GM12872 (cell line): ENCODE data around the gene ATP6V0A4.

Experiments
- CTCF ChIP-seq: IDR thresholded peaks from 3 replicates; pipeline ENCODE4 v1.5.1; 2011; ENCODE audit warnings: low read depth, mild to moderate bottlenecking, low read length, moderate library complexity; ENCODE audit not compliant: insufficient read depth

ATP6V0A4 gene

GRCh38 chr7:138821912-138822311, 23.9 kb upstream of the ATP6V0A4 start:
- TF ChIP-seq CTCF, result no peak

- TF ChIP-seq CTCF, result no peak
These were observed 21.6 kb upstream of the ATP6V0A4 start for GRCh38 chr7:138819625-138820024.

GRCh38 chr7:138816650-138817049, 18.7 kb upstream of the ATP6V0A4 start:
- TF ChIP-seq CTCF, result no peak

GRCh38 chr7:138814816-138815332, 16.9 kb upstream of the ATP6V0A4 start:
- no peak for TF ChIP-seq CTCF

GRCh38 chr7:138813945-138814344, 15.9 kb upstream of the ATP6V0A4 start:
- no peak for TF ChIP-seq CTCF

- no peak for TF ChIP-seq CTCF
These were observed 11.3 kb upstream of the ATP6V0A4 start for GRCh38 chr7:138809346-138809745.

- TF ChIP-seq CTCF, result no peak
These were observed 6.6 kb upstream of the ATP6V0A4 start for GRCh38 chr7:138804618-138805017.
